Measurements from ENCODE around the gene AFAP1L2. TPM values are rescaled to one million over a fixed set of nuclear protein-coding genes. Genes with fewer than 3 reads are reported as not detected.

AFAP1L2 gene
- total RNA-seq, 2 experiments from 2014 or later, result 3.8 to 5.0 TPM

- Mint-ChIP-seq H3K36me3 (no peaks in the 10 kb centered on the region), H3K27ac (no peak overlapping the region), H3K9me3 (no peaks in the 10 kb centered on the region), H3K4me1 (no peaks in the 10 kb centered on the region), H3K27me3 (peaks cover 43% of the 10 kb centered on the region), H3K4me3 (no peak overlapping the region)
- DNase-seq (no peak), ATAC-seq (ENCODE audit: low read depth) (no peak)
- POLR2A ChIA-PET, result no interaction called here
Measured at GRCh38 chr10:114245121-114245791, 159.0 kb downstream of the AFAP1L2 start.

Other genes starting within 250 kb of the AFAP1L2 start
- gene CCDC186, start 230.3 kb downstream of the AFAP1L2 start, total RNA-seq, result 10 to 100 TPM; 23.1 to 25.7 TPM
- gene TDRD1, start 225.1 kb downstream of the AFAP1L2 start, total RNA-seq, result under 1 TPM; 0.08 to 0.20 TPM
- not detected for gene VWA2, start 165.2 kb downstream of the AFAP1L2 start, total RNA-seq